T47D (cell line): Measurements from ENCODE around the gene AOPEP.
A peak's percentile ranks its signal among the peaks of the same experiment; 100 is the strongest.

Experiments used
- DNase-seq, 2 experiments: peaks; one replicate each; pipeline versions ENCODE4 v3.0.0 to v3.0.0-alpha.2; 2011 to 2012; ENCODE audit warnings: low read depth in 1 of 2, low spot score in 1 of 2
- JUND ChIP-seq: IDR thresholded peaks from 2 replicates; pipeline ENCODE4 v1.6.1; 2012; ENCODE audit warnings: low read depth
- in situ Hi-C: cut with HindIII; loops from 2 replicates; pipeline ENCODE4 v1.10.0; 2016; ENCODE audit warnings: low sequenced_read_pairs, low pct_unique_long_range_greater_than_20kb

The AOPEP gene

GRCh38 chr9:94906181-94906580 is 179.7 kb downstream of the AOPEP start:
- no peak for TF ChIP-seq JUND
- in situ Hi-C loops = no loop called here

DNA sequence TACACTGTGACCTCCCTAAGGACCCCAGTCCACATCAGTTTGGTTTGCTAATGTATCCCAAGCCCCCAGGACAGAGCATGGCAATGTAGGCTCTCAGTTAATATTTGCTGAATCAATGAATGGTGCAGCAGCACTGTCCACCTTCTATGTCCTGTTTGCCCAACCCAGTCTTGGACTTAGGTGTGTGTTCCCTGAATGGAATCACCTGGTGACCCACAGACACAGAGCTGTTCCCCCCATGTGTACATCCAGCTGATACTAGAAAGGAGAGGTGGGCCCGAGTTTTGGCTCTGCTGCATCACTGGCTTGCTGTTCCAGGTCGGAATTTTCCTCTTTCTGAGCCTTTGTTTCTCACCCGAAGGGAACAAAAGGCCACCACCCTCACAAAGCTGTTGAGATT is 180.2 kb downstream of the AOPEP start:
- DNase-seq = no peak
- no peak for TF ChIP-seq JUND
- in situ Hi-C loops = no loop called here

More at GRCh38 chr9:94906181-94906580, 179.7 kb downstream of the AOPEP start:
- DNase-seq = no peak

DNA sequence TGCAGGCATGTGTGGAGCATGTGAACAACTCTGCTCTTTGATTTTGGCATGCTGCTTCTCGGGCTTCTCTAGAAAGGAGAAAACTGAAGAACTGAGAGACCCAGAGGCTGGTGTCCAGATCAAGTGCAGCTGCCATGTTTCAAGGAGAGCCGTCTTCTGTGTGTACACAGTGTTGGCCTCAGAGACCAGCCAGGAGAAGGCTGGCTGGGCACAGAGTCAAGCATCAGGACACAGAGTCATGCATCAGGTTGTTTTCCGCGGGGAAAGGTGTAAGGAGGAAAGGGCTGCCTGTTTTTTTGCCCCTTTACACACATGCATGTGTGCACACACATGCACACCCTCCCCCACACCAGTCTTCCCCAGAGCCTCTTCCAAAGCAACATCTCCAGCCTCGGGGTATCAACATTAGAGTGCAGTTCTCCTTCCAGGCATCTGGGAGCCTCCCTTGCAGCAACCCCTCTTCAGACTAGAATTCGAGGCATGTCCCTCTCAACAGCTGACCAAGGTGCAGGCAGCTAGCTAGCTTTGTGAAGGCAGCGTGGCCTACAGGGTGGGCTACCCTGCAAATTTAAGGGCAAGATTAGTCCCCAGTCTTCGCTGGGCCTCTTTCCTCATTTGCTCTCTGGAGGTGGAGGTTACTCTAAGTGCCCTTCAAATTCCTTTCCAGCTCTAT is 180.9 kb downstream of the AOPEP start:
- TF ChIP-seq JUND = no peak
- in situ Hi-C loops = no loop called here
- DNase-seq = no peak

DNA sequence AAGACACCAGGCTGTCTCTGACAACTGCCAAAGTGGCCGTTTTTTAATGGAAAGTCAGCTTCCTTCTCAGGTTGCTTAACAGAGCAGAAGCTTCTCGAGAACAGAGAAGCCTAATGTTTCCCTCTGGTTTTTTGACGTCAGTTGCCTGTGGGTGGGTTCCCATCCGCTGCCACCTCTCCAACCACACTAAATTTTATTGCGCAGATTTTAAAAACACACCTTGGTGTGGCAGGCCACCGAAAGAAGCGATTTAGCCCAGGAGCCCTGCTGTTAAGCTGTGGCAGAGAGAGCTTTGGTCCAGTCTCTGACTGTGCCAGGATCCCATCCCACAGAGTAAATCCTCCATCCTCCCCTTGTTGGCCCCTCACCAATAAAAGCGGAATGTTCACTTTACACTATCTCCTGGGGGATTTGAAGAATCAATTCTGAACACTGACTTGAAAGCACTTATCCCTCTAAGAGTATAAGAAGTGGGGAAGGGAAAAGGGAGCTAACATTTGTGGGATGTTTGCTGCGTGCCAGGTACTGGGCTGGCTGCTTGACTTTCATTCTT is 181.6 kb downstream of the AOPEP start:
- in situ Hi-C loops = no loop called here
- TF ChIP-seq JUND = no peak
- DNase-seq = no peak

- in situ Hi-C loops = no loop called here
- TF ChIP-seq JUND = no peak
Measured at GRCh38 chr9:94908583-94909249, 182.2 kb downstream of the AOPEP start.

DNA sequence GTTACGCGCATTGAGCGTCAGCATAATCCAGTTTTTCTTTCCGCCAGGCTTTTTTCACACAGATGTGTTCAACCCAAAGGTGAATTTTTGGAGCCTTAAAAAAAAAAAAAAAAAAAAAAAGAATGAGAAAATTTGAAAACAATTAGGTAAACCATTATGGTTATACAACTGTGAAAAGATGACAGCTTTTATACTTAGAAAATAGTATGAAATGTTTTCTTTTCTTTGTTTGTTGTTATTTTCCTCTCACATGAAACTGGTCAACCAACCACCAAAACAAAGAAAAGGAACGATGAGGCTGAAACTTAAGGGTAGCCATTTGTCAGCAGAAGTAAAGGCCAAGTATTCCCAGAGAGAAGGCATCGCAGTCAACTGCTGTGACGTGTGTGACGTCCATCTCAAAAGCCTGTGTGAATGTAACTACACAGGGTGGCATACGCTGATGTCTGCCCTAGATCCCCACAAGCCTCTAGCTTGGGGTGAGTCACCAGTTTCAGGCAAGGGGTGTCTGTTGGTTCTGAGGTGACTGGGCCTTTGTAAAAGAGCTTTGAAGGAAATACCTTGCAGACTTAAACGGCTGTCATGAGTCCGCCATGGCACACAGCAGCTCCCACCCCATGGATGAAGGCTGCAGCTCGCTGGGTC is 182.9 kb downstream of the AOPEP start:
- no peak for DNase-seq
- in situ Hi-C loops = no loop called here
- TF ChIP-seq JUND = no peak

More at GRCh38 chr9:94908583-94909249, 182.2 kb downstream of the AOPEP start:
- DNase-seq = no peak

- no peak for DNase-seq
- TF ChIP-seq JUND = no peak
- in situ Hi-C loops = no loop called here
Measured at GRCh38 chr9:94909965-94910730, 183.6 kb downstream of the AOPEP start.

DNA sequence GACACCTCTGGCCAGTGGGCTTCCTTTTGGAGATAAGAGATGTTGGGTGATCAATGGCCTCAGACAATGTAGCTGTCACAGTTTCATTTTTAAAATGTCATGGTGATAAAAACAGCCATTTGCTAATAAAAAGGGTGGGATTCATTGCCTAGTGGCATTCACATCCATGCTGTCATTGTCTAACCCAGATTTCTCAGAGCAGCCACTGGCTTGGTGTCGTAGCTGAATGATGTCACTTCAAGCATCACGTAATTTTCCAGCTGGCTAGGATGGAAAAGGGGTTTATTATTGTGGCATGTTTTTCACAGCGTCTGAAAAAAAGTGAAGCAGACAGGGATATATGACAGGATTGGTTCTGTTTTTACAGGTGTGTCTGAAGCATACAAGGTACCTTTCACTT is 184.7 kb downstream of the AOPEP start:
- in situ Hi-C loops = no loop called here
- no peak for DNase-seq
- no peak for TF ChIP-seq JUND

DNA sequence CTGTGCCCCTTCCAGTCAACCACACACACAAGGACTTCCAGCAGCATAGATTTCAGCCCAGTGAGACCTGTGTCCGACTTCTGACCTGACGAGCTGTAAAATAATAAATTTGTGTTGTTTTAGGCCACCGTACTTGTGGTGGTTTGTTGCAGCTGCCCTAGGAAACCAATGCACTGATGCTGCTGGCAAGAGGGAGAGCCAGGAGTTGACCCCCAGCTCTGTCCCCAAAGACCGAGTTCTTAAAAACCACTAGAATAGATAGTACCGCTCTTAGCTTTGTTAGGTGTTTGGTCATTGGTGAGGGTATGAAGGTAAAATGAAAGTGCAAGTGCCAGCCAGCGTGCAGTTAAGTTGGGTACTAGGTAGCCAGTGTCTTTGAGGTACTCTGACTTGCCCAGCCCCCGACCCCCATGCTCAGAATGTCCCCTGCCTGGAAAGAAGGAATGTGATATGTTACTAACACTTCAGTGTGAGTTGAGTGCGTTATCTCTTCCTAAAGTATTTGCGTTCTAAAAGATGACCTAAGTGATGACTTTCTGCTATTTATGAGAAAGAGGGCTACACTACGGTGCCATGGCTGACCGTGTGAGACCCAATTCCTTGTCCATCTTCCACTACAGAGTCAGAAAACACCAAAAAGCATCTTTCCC is 185.6 kb downstream of the AOPEP start:
- TF ChIP-seq JUND = no peak
- no peak for DNase-seq
- in situ Hi-C loops = no loop called here

DNA sequence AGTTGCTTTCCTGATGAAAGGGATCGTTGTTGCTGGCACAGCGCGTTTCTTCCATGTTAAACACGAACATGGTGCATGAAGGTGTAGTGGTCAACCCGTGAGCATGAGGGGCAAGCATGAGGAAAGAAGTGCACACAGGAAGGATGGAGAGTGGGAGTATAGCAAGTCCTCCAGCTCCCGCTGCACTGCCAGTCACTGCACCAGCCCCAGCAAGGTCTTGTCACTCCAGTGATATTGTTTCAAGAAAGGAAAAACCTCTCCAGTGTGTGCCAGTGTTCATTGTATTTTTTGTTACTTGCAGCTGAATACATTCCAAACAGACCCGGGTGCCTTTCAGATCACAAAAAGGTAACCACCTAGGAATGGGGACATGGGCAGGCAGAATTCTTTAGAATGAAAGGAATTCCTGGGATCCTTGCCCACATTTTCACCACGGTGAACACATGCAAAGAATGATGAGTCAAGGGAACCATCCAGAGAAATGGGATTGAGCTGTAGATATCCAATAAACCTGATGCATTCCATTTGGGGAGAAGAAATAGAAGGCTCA is 186.3 kb downstream of the AOPEP start:
- in situ Hi-C loops = no loop called here
- no peak for TF ChIP-seq JUND
- DNase-seq = peak in 1 of 2 experiments; percentile 79

DNA sequence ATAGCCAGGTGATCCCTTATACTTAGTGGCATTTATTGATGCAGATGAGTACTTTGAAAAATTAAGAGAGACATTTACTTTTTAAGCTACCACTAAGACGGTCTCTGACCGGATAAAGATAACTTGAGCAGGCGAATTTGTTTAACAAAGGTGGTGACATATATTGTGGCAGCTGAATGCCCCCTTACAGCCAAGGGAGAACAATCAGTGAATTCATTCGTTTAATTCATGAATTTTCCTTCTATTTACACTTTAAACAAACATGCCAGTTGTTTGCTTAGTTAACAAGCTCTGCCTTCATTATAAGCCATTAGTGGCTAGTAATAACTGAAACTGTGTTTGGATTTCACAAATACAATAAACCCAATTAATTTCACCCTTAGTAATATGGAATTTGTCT is 187.1 kb downstream of the AOPEP start:
- no peak for DNase-seq
- TF ChIP-seq JUND = no peak
- in situ Hi-C loops = no loop called here
